Measurements from ENCODE around the gene PPT2.

DNA sequence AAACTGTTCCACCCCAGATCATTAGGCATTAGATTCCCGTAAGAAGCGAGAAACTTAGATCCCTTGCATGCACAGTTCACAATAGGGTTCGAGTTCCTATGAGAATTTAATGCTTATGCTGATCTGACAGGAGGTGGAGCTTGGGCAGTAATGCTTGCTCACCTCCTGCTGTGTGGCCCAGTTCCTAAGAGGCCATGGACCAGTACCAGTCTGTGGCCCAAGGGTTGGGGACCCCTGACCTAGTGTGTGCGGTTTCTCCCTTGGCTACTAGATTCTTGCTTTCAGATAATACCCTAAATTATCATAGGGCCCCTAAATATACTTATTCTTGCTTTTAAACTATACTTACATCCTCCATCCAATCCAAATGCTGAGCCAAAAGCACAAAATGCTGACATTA, 40.4 kb downstream of the PPT2 start:
- no peak for TF ChIP-seq POLR2A (IDR thresholded peaks at IDR 0.05)
- TF ChIP-seq, protein P1, sequence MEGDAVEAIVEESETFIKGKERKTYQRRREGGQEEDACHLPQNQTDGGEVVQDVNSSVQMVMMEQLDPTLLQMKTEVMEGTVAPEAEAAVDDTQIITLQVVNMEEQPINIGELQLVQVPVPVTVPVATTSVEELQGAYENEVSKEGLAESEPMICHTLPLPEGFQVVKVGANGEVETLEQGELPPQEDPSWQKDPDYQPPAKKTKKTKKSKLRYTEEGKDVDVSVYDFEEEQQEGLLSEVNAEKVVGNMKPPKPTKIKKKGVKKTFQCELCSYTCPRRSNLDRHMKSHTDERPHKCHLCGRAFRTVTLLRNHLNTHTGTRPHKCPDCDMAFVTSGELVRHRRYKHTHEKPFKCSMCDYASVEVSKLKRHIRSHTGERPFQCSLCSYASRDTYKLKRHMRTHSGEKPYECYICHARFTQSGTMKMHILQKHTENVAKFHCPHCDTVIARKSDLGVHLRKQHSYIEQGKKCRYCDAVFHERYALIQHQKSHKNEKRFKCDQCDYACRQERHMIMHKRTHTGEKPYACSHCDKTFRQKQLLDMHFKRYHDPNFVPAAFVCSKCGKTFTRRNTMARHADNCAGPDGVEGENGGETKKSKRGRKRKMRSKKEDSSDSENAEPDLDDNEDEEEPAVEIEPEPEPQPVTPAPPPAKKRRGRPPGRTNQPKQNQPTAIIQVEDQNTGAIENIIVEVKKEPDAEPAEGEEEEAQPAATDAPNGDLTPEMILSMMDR (IDR thresholded peaks at IDR 0.05) = no peak

Data from uterus (tissue), 2 donors.